CD8-positive, alpha-beta memory T cell (primary cell): ENCODE measurements around the gene LSP1. TPM values are rescaled to one million over a fixed set of nuclear protein-coding genes. Genes with fewer than 3 reads are reported as not detected.

Experiments used
- CTCF ChIA-PET: fragments of 350-600 bp; sonication (Branson Sonifier 250); formaldehyde crosslinking; loops from one replicate; lab custom pipeline; 2021; ENCODE audit warnings: antibody characterized with exemption; lab: Charles Lee
- POLR2A ChIA-PET: fragments of 350-600 bp; sonication (Branson Sonifier 250); formaldehyde crosslinking; loops from one replicate; lab custom pipeline; 2021; ENCODE audit warnings: antibody characterized with exemption; lab: Charles Lee
- DNase-seq, 5 donors: peaks; one replicate each; pipeline versions ENCODE4 v3.0.0 to v3.0.0-alpha.2; 2020 to 2022; ENCODE audit warnings: mixed read lengths in 1 of 5
- H3K27ac ChIP-seq: one replicate; pipeline ENCODE4 v1.7.0; 2013; ENCODE audit warnings: low read depth, mild to moderate bottlenecking, low read length, moderate library complexity
- H3K27me3 ChIP-seq: 2 replicates; pipeline ENCODE4 v1.7.0; 2013; ENCODE audit warnings: low read length, mild to moderate bottlenecking; ENCODE audit not compliant: insufficient read depth, poor library complexity, severe bottlenecking
- H3K36me3 ChIP-seq: 2 replicates; pipeline ENCODE4 v1.7.0; 2013; ENCODE audit warnings: mild to moderate bottlenecking, low read length, moderate library complexity; ENCODE audit not compliant: insufficient read depth
- H3K4me1 ChIP-seq: 2 replicates; pipeline ENCODE4 v1.7.0; 2013; ENCODE audit warnings: mild to moderate bottlenecking, low read length, moderate library complexity; ENCODE audit not compliant: insufficient read depth
- H3K4me3 ChIP-seq: 2 replicates; pipeline ENCODE4 v1.7.0; 2013; ENCODE audit warnings: mild to moderate bottlenecking, low read length
- H3K9me3 ChIP-seq: 2 replicates; pipeline ENCODE4 v1.7.0; 2013; ENCODE audit warnings: mild to moderate bottlenecking, low read length
- H3K27ac Mint-ChIP-seq, 8 donors: one replicate each; pipeline ENCODE4 v1.8.0; 2020 to 2021; ENCODE audit warnings: mixed read lengths in 8 of 8, mild to moderate bottlenecking in 6 of 8, inconsistent platforms in 3 of 8, moderate library complexity in 3 of 8
- H3K27me3 Mint-ChIP-seq, 2 donors: one replicate each; pipeline ENCODE4 v1.8.0; 2020 to 2021; ENCODE audit warnings: mixed read lengths in 2 of 2, mild to moderate bottlenecking in 1 of 2, moderate library complexity in 1 of 2
- H3K36me3 Mint-ChIP-seq, 3 donors: one replicate each; pipeline ENCODE4 v1.8.0; 2020 to 2021; ENCODE audit warnings: mixed read lengths in 3 of 3, inconsistent platforms in 1 of 3, mild to moderate bottlenecking in 1 of 3
- H3K4me1 Mint-ChIP-seq, 3 donors: one replicate each; pipeline ENCODE4 v1.8.0; 2020 to 2021; ENCODE audit warnings: mixed read lengths in 3 of 3, inconsistent platforms in 1 of 3, mild to moderate bottlenecking in 1 of 3
- H3K4me3 Mint-ChIP-seq, 7 donors: one replicate each; pipeline ENCODE4 v1.8.0; 2020 to 2021; ENCODE audit warnings: mixed read lengths in 7 of 7, mild to moderate bottlenecking in 6 of 7, moderate library complexity in 4 of 7, inconsistent platforms in 2 of 7
- H3K9me3 Mint-ChIP-seq, 5 donors: one replicate each; pipeline ENCODE4 v1.8.0; 2020 to 2022; ENCODE audit warnings: mixed read lengths in 5 of 5, mild to moderate bottlenecking in 3 of 5, moderate library complexity in 2 of 5, inconsistent platforms in 1 of 5
- polyA plus RNA-seq: library from polyadenylated mRNA; unstranded; fragments of 300-500 nt; fragmentation: Illumina TruSeq; gene quantifications from one replicate; pipeline ENCODE4 v1.2.3, GENCODE V29; 2021
- total RNA-seq, 2 experiments: library from RNA; stranded (reverse); gene quantifications; one replicate each; pipeline ENCODE4 v1.2.3, GENCODE V29; 2021

Gene LSP1
- total and polyA plus RNA-seq, 3 experiments from 2014 or later = 226 to 496 (median 230) TPM

GRCh38 chr11:1820463-1821325, 32.2 kb upstream of the LSP1 start:
- H3K27me3 Mint-ChIP-seq = peaks cover 0 to 1% of the 10 kb centered on the region in 2 donors
- DNase-seq = no peak
- CTCF ChIA-PET = interaction anchor here (1.1 to 1.5 kb wide), 2 partner anchors 12 to 127 kb away, joined by 3 to 7 read pairs; no protein-coding TSS in a partner anchor

GRCh38 chr11:1821562-1821961, 31.3 kb upstream of the LSP1 start:
- Histone ChIP-seq H3K9me3 (no peaks in the 10 kb centered on the region), H3K4me1 (no peaks in the 10 kb centered on the region), H3K27me3 (no peaks in the 10 kb centered on the region), H3K27ac (no peak overlapping the region), H3K4me3 (no peak overlapping the region), H3K36me3 (no peaks in the 10 kb centered on the region)
- Mint-ChIP-seq H3K27me3 (peaks cover 0 to 1% of the 10 kb centered on the region in 2 donors), H3K27ac (no peak overlapping the region), H3K4me1 (no peaks in the 10 kb centered on the region), H3K9me3 (peaks cover 0 to 10% (median 3%) of the 10 kb centered on the region in 5 donors), H3K36me3 (peaks cover 0 to 12% (median 0%) of the 10 kb centered on the region in 3 donors), H3K4me3 (no peak overlapping the region)
- ChIA-PET CTCF (interaction anchor here (1.1 to 1.6 kb wide), 3 partner anchors 11 to 128 kb away, joined by 3 to 10 read pairs (median 7); no protein-coding TSS in a partner anchor), POLR2A (no interaction called here)
- no peak for DNase-seq

More at GRCh38 chr11:1820463-1821325, 32.2 kb upstream of the LSP1 start:
- no peak overlapping the region for H3K4me3 ChIP-seq
- H3K4me3 Mint-ChIP-seq = no peak overlapping the region
- no peaks in the 10 kb centered on the region for H3K27me3 ChIP-seq
- peak overlapping the region in 1 of 8 donors; percentile 84 for H3K27ac Mint-ChIP-seq
- POLR2A ChIA-PET = no interaction called here
- H3K4me1 ChIP-seq = no peaks in the 10 kb centered on the region
- no peaks in the 10 kb centered on the region for H3K36me3 ChIP-seq
- H3K36me3 Mint-ChIP-seq = peaks cover 0 to 12% (median 0%) of the 10 kb centered on the region in 3 donors
- H3K4me1 Mint-ChIP-seq = no peaks in the 10 kb centered on the region
- no peak overlapping the region for H3K27ac ChIP-seq
- no peaks in the 10 kb centered on the region for H3K9me3 ChIP-seq
- H3K9me3 Mint-ChIP-seq = peaks cover 0 to 10% (median 3%) of the 10 kb centered on the region in 5 donors

GRCh38 chr11:1822648-1823375, 30.1 kb upstream of the LSP1 start:
- H3K27me3 ChIP-seq = no peaks in the 10 kb centered on the region
- no peaks in the 10 kb centered on the region for H3K9me3 ChIP-seq
- Mint-ChIP-seq H3K9me3 (peaks cover 0 to 5% (median 2%) of the 10 kb centered on the region in 5 donors), H3K4me3 (no peak overlapping the region), H3K4me1 (no peaks in the 10 kb centered on the region), H3K36me3 (peaks cover 0 to 7% (median 0%) of the 10 kb centered on the region in 3 donors), H3K27ac (no peak overlapping the region), H3K27me3 (peaks cover 4 to 5% of the 10 kb centered on the region in 2 donors)
- H3K27ac ChIP-seq = no peak overlapping the region
- POLR2A ChIA-PET = no interaction called here
- peak in 1 of 5 donors; percentile 16 for DNase-seq
- CTCF ChIA-PET = interaction anchor here (0.8 to 1.6 kb wide), 3 partner anchors 10 to 130 kb away, joined by 3 to 10 read pairs (median 3); no protein-coding TSS in a partner anchor
- no peaks in the 10 kb centered on the region for H3K36me3 ChIP-seq
- no peaks in the 10 kb centered on the region for H3K4me1 ChIP-seq
- no peak overlapping the region for H3K4me3 ChIP-seq

GRCh38 chr11:1823376-1824220, 29.3 kb upstream of the LSP1 start:
- Histone ChIP-seq H3K27me3 (no peaks in the 10 kb centered on the region), H3K36me3 (no peaks in the 10 kb centered on the region), H3K4me1 (no peaks in the 10 kb centered on the region), H3K4me3 (no peak overlapping the region), H3K9me3 (no peaks in the 10 kb centered on the region), H3K27ac (no peak overlapping the region)
- Mint-ChIP-seq H3K27me3 (peaks cover 5 to 7% of the 10 kb centered on the region in 2 donors), H3K4me3 (no peak overlapping the region), H3K9me3 (peaks cover 0 to 5% (median 0%) of the 10 kb centered on the region in 5 donors), H3K27ac (peak overlapping the region in 1 of 8 donors; percentile 61), H3K4me1 (no peaks in the 10 kb centered on the region), H3K36me3 (peaks cover 0 to 4% (median 0%) of the 10 kb centered on the region in 3 donors)
- POLR2A ChIA-PET = no interaction called here
- DNase-seq = no peak
- CTCF ChIA-PET = interaction anchor here (0.6 kb wide), 1 partner anchor 130 kb away, joined by 3 read pairs; no protein-coding TSS in a partner anchor

- Histone ChIP-seq H3K36me3 (no peaks in the 10 kb centered on the region), H3K27me3 (no peaks in the 10 kb centered on the region), H3K4me1 (no peaks in the 10 kb centered on the region), H3K4me3 (no peak overlapping the region), H3K9me3 (no peaks in the 10 kb centered on the region), H3K27ac (no peak overlapping the region)
- no peaks in the 10 kb centered on the region for H3K4me1 Mint-ChIP-seq
- peaks cover 7 to 9% of the 10 kb centered on the region in 2 donors for H3K27me3 Mint-ChIP-seq
- ChIA-PET POLR2A (no interaction called here), CTCF (interaction anchor here (0.6 to 1.2 kb wide), 2 partner anchors 130 to 131 kb away, joined by 3 read pairs; no protein-coding TSS in a partner anchor)
- no peak overlapping the region for H3K4me3 Mint-ChIP-seq
- peak overlapping the region in 1 of 8 donors; percentile 61 for H3K27ac Mint-ChIP-seq
- H3K36me3 Mint-ChIP-seq = peaks cover 0 to 4% (median 0%) of the 10 kb centered on the region in 3 donors
- DNase-seq = no peak
- peaks cover 0 to 3% (median 0%) of the 10 kb centered on the region in 5 donors for H3K9me3 Mint-ChIP-seq
These were observed 28.5 kb upstream of the LSP1 start for GRCh38 chr11:1824221-1825038.

- H3K4me1 Mint-ChIP-seq = no peaks in the 10 kb centered on the region
These were observed 27.7 kb upstream of the LSP1 start for GRCh38 chr11:1825039-1825740.

More at GRCh38 chr11:1825039-1825740, 27.7 kb upstream of the LSP1 start:
- Histone ChIP-seq H3K27ac (no peak overlapping the region), H3K9me3 (no peaks in the 10 kb centered on the region), H3K4me3 (no peak overlapping the region), H3K4me1 (no peaks in the 10 kb centered on the region), H3K36me3 (no peaks in the 10 kb centered on the region), H3K27me3 (no peaks in the 10 kb centered on the region)
- POLR2A ChIA-PET = no interaction called here
- Mint-ChIP-seq H3K4me3 (no peak overlapping the region), H3K36me3 (peaks cover 0 to 2% (median 0%) of the 10 kb centered on the region in 3 donors), H3K9me3 (no peaks in the 10 kb centered on the region), H3K27me3 (peaks cover 7 to 9% of the 10 kb centered on the region in 2 donors), H3K27ac (no peak overlapping the region)
- no peak for DNase-seq
- CTCF ChIA-PET = interaction anchor here (1.2 kb wide), 1 partner anchor 132 kb away, joined by 3 read pairs; no protein-coding TSS in a partner anchor
